Pericardium fibroblast (primary cell): ENCODE measurements around the gene GPLD1. TPM values are rescaled to one million over a fixed set of nuclear protein-coding genes. Genes with fewer than 3 reads are reported as not detected.

Experiments used
- total RNA-seq: library from RNA; depleted of rRNA; stranded (reverse); fragments of >200 nt; gene quantifications from 2 replicates; pipeline ENCODE4 v1.2.3, GENCODE V29; 2015

The GPLD1 gene, protein sequence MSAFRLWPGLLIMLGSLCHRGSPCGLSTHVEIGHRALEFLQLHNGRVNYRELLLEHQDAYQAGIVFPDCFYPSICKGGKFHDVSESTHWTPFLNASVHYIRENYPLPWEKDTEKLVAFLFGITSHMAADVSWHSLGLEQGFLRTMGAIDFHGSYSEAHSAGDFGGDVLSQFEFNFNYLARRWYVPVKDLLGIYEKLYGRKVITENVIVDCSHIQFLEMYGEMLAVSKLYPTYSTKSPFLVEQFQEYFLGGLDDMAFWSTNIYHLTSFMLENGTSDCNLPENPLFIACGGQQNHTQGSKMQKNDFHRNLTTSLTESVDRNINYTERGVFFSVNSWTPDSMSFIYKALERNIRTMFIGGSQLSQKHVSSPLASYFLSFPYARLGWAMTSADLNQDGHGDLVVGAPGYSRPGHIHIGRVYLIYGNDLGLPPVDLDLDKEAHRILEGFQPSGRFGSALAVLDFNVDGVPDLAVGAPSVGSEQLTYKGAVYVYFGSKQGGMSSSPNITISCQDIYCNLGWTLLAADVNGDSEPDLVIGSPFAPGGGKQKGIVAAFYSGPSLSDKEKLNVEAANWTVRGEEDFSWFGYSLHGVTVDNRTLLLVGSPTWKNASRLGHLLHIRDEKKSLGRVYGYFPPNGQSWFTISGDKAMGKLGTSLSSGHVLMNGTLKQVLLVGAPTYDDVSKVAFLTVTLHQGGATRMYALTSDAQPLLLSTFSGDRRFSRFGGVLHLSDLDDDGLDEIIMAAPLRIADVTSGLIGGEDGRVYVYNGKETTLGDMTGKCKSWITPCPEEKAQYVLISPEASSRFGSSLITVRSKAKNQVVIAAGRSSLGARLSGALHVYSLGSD
- total RNA-seq: 0.43 TPM in 1 of 2 replicates, not detected in the other

DNA sequence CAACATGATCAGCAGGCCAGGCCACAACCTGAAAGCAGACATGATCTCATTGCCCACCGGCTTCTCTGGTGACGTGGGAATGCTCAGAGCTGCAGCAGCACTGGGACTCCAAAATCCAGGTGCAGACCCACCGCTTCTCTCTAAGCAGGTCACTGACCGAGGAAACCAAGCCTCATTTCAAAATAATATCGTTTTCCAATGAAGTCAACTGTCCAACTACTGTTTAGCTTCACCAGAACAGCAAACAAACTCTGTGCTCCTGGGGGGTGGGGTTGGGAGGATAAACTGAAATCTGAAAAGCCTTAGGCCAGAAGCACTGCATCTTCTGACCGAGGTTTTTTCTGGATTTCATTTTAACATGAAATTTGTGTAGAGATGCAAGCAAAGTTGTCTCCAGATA is at the start of gene GPLD1:
Gene GPLD1 (minus strand): TSS at position 109 of the 400 bp plus-strand sequence. CDS start 67 bp downstream, at position 42.

DNA sequence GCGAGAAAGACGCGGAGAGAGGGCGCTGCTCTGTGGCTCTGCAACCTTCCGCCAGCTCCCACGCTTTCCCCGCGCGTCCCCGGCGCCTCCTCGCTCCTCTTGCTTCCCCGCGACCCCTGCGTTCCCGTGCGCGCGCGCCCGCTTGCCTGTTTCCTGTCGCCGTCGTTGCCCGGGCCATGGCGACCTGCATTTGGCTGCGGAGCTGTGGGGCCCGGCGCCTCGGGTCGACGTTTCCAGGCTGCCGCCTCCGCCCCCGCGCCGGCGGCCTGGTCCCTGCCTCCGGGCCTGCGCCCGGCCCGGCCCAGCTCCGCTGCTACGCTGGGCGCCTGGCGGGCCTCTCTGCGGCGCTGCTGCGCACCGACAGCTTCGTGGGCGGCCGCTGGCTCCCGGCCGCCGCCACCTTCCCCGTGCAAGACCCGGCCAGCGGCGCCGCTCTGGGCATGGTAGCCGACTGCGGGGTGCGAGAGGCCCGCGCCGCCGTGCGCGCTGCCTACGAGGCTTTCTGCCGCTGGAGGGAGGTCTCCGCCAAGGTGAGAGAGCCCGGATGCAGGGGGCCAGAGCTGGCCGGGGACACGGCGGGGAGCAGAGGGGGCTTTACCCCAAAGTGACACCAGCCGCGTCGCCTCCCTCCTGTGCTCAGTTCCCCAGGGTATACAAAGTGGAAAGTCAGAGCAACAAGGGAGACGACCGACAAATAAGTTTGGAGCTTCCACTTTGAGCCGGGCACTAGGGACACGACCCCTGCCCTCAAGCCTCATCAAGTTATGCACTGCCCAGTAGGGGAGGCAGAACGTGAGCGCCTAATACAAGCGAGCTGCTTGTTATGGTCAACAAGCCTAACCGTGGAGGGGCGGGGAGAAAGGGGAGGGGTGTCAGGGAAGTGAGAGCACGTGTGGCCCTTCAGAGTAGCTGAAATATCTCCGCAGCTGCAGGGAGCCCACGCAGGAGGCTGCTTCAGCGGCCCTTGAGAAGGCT is 5.7 kb upstream of the GPLD1 start, which contains the start of gene ALDH5A1:
Gene ALDH5A1 (plus strand): TSS at position 149 of the 975 bp plus-strand sequence. CDS start 28 bp downstream, at position 177.

DNA sequence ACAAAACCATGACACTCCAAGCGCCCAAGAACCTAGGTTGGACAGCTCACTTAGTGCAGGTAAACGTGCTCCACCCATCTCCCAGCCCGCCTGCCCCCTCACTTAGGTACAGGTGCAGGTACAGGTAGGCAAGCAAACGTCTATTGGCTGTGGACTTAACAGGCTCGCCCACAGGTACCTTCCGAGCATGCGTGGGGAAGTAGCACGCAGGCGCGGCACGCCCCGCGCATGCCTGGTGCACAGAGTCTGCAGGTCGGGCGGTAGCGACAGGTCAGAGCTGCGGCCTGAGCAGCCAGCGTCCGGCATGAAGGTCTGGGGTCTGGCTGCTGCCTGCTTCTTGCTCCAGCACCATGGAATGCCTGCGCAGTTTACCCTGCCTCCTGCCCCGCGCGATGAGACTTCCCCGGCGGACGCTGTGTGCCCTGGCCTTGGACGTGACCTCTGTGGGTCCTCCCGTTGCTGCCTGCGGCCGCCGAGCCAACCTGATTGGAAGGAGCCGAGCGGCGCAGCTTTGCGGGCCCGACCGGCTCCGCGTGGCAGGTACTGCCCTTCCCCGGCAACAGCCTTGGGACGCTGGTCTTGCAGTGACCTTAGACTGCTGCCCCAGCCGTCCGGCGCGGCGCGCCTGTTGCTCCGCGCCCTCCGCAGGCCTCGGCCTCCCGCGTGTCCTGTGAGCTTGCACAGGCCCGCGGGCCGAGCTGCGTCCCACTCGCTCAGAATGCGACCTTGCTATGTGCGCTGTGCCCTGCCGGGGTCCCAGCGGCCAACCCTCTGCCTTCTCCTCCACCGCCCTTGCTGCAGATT is 86.5 kb downstream of the GPLD1 start, which contains the start of gene MRS2:
Gene MRS2 (plus strand): TSS at position 240 of the 804 bp plus-strand sequence. CDS start 111 bp downstream, at position 351.

Other genes starting within 250 kb of the GPLD1 start
- not detected in 2 replicates for gene DCDC2, start 131.5 kb downstream of the GPLD1 start, total RNA-seq
- 13.1 and 20.2 TPM in 2 replicates for gene MRS2, start 86.6 kb downstream of the GPLD1 start, total RNA-seq
- 0.70 and 4.5 TPM in 2 replicates for gene ALDH5A1, start 5.4 kb upstream of the GPLD1 start, total RNA-seq
- not detected in 2 replicates for gene KIAA0319, start 156.6 kb upstream of the GPLD1 start, total RNA-seq
- 12.0 and 13.9 TPM in 2 replicates for gene TDP2, start 177.3 kb upstream of the GPLD1 start, total RNA-seq
- gene ACOT13, start 177.5 kb upstream of the GPLD1 start, total RNA-seq: 6.6 and 7.4 TPM in 2 replicates
- 76.6 and 79.4 TPM in 2 replicates for gene C6orf62, start 229.6 kb upstream of the GPLD1 start, total RNA-seq